Activated CD8-positive, alpha-beta memory T cell treated with anti-CD3 and anti-CD28 coated beads for 4 hours (primary cell): ENCODE measurements around the gene GLYATL2.

ENCODE experiments used
- DNase-seq, 2 donors: peaks; one replicate each; pipeline ENCODE4 v3.0.0-alpha.2; 2020; ENCODE audit warnings: low read depth in 2 of 2

Gene GLYATL2

DNA sequence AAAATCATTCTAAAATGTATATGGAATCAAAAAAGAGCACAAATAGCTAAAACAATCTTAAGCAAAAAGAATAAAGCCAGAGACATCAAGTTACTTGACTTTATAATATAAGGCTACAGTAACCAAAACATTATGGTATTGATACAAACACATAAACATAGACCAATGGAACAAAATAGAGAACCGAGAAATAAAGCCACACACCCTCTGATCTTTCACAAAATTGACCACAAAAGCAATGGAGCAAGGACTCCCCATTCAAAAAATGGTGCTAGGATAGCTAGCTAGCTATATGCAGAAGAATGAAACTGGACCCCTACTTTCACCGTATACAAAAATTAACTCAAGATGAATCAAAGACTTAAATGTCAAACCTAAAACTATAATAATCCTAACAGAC, 43.2 kb downstream of the GLYATL2 start:
- no peak for DNase-seq

DNA sequence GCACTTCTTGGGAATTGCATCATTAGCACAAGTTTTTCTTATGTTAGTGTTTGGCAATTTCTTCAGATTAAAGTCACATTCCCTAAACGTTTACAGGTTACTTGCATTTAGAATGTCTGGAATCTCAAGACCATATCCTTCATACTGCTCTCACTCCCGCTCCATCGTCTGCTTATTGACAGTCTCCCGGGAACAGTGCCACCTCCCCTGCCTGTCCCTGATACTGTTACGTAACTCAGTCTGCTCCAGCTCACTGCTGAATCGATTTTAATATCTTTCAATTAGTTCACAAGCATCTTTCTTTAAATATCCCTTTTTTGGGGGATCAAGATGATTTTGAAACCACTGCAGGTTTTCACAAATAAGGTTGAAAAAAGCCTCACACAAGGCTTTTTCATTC, 48.2 kb downstream of the GLYATL2 start:
- no peak for DNase-seq

GRCh38 chr11:58788355-58789023, 56.0 kb downstream of the GLYATL2 start:
- no peak for DNase-seq

GRCh38 chr11:58787903-58788302, 56.6 kb downstream of the GLYATL2 start:
- no peak for DNase-seq

GRCh38 chr11:58786693-58787092, 57.8 kb downstream of the GLYATL2 start:
- DNase-seq: no peak

- no peak for DNase-seq
These were observed 59.5 kb downstream of the GLYATL2 start for GRCh38 chr11:58784995-58785394.
